Measurements from ENCODE around the gene ZDHHC14. TPM values are rescaled to one million over a fixed set of nuclear protein-coding genes. Genes with fewer than 3 reads are reported as not detected.

ZDHHC14 gene
- total RNA-seq, 2 experiments from 2014 or later, result 1.7 to 2.5 TPM

GRCh38 chr6:157511682-157512381 lies 130.8 kb downstream of the ZDHHC14 start:
- Mint-ChIP-seq H3K4me3 (no peak overlapping the region), H3K4me1 (ENCODE audit: low read depth) (peaks cover 13% of the 10 kb centered on the region), H3K27me3 (no peaks in the 10 kb centered on the region), H3K27ac (no peak overlapping the region), H3K36me3 (ENCODE audit: low read depth) (peaks cover 2% of the 10 kb centered on the region), H3K9me3 (no peaks in the 10 kb centered on the region)
- ChIA-PET CTCF (no interaction called here), POLR2A (no interaction called here)
- DNase-seq (no peak), ATAC-seq (no peak)
- TF ChIP-seq CTCF (IDR thresholded peaks at IDR 0.05), result no peak
- intact Hi-C loops (cut with micrococcal nuclease), result no loop called here

- CTCF ChIA-PET, result no interaction called here
Measured at GRCh38 chr6:157512382-157512682, 131.3 kb downstream of the ZDHHC14 start.

GRCh38 chr6:157513004-157513603 lies 132.1 kb downstream of the ZDHHC14 start:
- no peak overlapping the region for H3K4me3 Mint-ChIP-seq

More at GRCh38 chr6:157512382-157512682, 131.3 kb downstream of the ZDHHC14 start:
- H3K4me1 Mint-ChIP-seq (ENCODE audit: low read depth), result peaks cover 13% of the 10 kb centered on the region
- TF ChIP-seq CTCF (IDR thresholded peaks at IDR 0.05), result no peak
- H3K4me3 Mint-ChIP-seq, result no peak overlapping the region
- ATAC-seq, result no peak
- peaks cover 2% of the 10 kb centered on the region for H3K36me3 Mint-ChIP-seq (ENCODE audit: low read depth)
- POLR2A ChIA-PET, result no interaction called here
- no peaks in the 10 kb centered on the region for H3K27me3 Mint-ChIP-seq
- intact Hi-C loops (cut with micrococcal nuclease), result no loop called here
- no peak overlapping the region for H3K27ac Mint-ChIP-seq
- no peak for DNase-seq
- H3K9me3 Mint-ChIP-seq, result no peaks in the 10 kb centered on the region

GRCh38 chr6:157513619-157514485 lies 132.9 kb downstream of the ZDHHC14 start:
- Mint-ChIP-seq H3K9me3 (no peaks in the 10 kb centered on the region), H3K27ac (no peak overlapping the region), H3K4me1 (ENCODE audit: low read depth) (peaks cover 13% of the 10 kb centered on the region), H3K4me3 (no peak overlapping the region), H3K27me3 (no peaks in the 10 kb centered on the region), H3K36me3 (ENCODE audit: low read depth) (peaks cover 2% of the 10 kb centered on the region)
- ATAC-seq (no peak), DNase-seq (no peak)
- intact Hi-C loops (cut with micrococcal nuclease), result no loop called here
- POLR2A ChIA-PET, result interaction anchor here (0.7 to 1.4 kb wide), 2 partner anchors 13 to 16 kb away, joined by 3 to 5 read pairs; no protein-coding TSS in a partner anchor
- TF ChIP-seq CTCF (IDR thresholded peaks at IDR 0.05), result no peak
- CTCF ChIA-PET, result interaction anchor here (0.6 to 1.3 kb wide), 3 partner anchors 24 to 191 kb away, joined by 3 read pairs; no protein-coding TSS in a partner anchor

More at GRCh38 chr6:157513004-157513603, 132.1 kb downstream of the ZDHHC14 start:
- TF ChIP-seq CTCF (IDR thresholded peaks at IDR 0.05), result no peak
- POLR2A ChIA-PET, result interaction anchor here (1.4 kb wide), 1 partner anchor 14 kb away, joined by 5 read pairs; no protein-coding TSS in a partner anchor
- H3K9me3 Mint-ChIP-seq, result no peaks in the 10 kb centered on the region
- intact Hi-C loops (cut with micrococcal nuclease), result no loop called here
- H3K27ac Mint-ChIP-seq, result no peak overlapping the region
- peaks cover 13% of the 10 kb centered on the region for H3K4me1 Mint-ChIP-seq (ENCODE audit: low read depth)
- no peaks in the 10 kb centered on the region for H3K27me3 Mint-ChIP-seq
- ATAC-seq (no peak), DNase-seq (no peak)
- peaks cover 2% of the 10 kb centered on the region for H3K36me3 Mint-ChIP-seq (ENCODE audit: low read depth)
- CTCF ChIA-PET, result interaction anchor here (0.6 to 1.3 kb wide), 3 partner anchors 24 to 191 kb away, joined by 3 read pairs; no protein-coding TSS in a partner anchor

Data from activated CD8-positive, alpha-beta T cell treated with anti-CD3 and anti-CD28 coated beads for 36 hours (primary cell).